Measurements from ENCODE around the gene BRINP3. TPM values are rescaled to one million over a fixed set of nuclear protein-coding genes. Genes with fewer than 3 reads are reported as not detected.

The BRINP3 gene
- total RNA-seq, 1 experiment from 2014 or later = 0.28 TPM

- Mint-ChIP-seq H3K9me3 (no peaks in the 10 kb centered on the region), H3K27ac (no peak overlapping the region), H3K36me3 (no peaks in the 10 kb centered on the region), H3K4me3 (no peak overlapping the region), H3K4me1 (no peaks in the 10 kb centered on the region; the same call in 1 of the 2 replicates), H3K27me3 (ENCODE audit: low read depth) (no peaks in the 10 kb centered on the region)
- DNase-seq (ENCODE audit: low spot score) (no peak), ATAC-seq (no peak)
- ChIA-PET CTCF (no interaction called here), POLR2A (interaction anchor here (0.7 kb wide), 1 partner anchor 277 kb away, joined by 4 read pairs; no protein-coding TSS in a partner anchor)
- TF ChIP-seq FOXJ3 (CRISPR knock-in tag; IDR thresholded peaks at IDR 0.05; ENCODE audit: borderline replicate concordance) (no peak), NR1H2 (CRISPR knock-in tag; IDR thresholded peaks at IDR 0.05) (no peak), EMX1 (CRISPR knock-in tag; IDR thresholded peaks at IDR 0.05) (no peak), ZNF396 (CRISPR knock-in tag; IDR thresholded peaks at IDR 0.05; ENCODE audit: borderline replicate concordance) (no peak), PRDM15 (CRISPR knock-in tag; IDR thresholded peaks at IDR 0.05) (no peak), SMAD4 (CRISPR knock-in tag; IDR thresholded peaks at IDR 0.05) (no peak)
These were observed 48.5 kb downstream of the BRINP3 start for GRCh38 chr1:190429141-190429540.

GRCh38 chr1:190416239-190416638 lies 61.4 kb downstream of the BRINP3 start:
- Mint-ChIP-seq H3K27ac (no peak overlapping the region), H3K36me3 (no peaks in the 10 kb centered on the region), H3K27me3 (ENCODE audit: low read depth) (no peaks in the 10 kb centered on the region; the same call in 1 of the 2 replicates), H3K4me3 (no peak overlapping the region), H3K4me1 (no peaks in the 10 kb centered on the region), H3K9me3 (no peaks in the 10 kb centered on the region)
- POLR2A ChIA-PET = no interaction called here
- no peak for TF ChIP-seq MXD4 (CRISPR knock-in tag; IDR thresholded peaks at IDR 0.05; ENCODE audit: borderline replicate concordance)
- TF ChIP-seq IRF1 (CRISPR knock-in tag; IDR thresholded peaks at IDR 0.05) = no peak
- no peak for TF ChIP-seq TEAD1 (CRISPR knock-in tag; IDR thresholded peaks at IDR 0.05)
- no peak for TF ChIP-seq ATF2 (CRISPR knock-in tag; IDR thresholded peaks at IDR 0.05; ENCODE audit: borderline replicate concordance, low read depth)
- no peak for TF ChIP-seq CREB1 (CRISPR knock-in tag; IDR thresholded peaks at IDR 0.05)
- TF ChIP-seq CBFB (CRISPR knock-in tag; IDR thresholded peaks at IDR 0.05; ENCODE audit: low read depth) = no peak
- no peak for TF ChIP-seq NFE2L1 (CRISPR knock-in tag; IDR thresholded peaks at IDR 0.05)
- no peak for TF ChIP-seq FOXP1 (CRISPR knock-in tag; IDR thresholded peaks at IDR 0.05; ENCODE audit: borderline replicate concordance)
- TF ChIP-seq ZNF138 (CRISPR knock-in tag; conservative IDR thresholded peaks at IDR 0.05) = no peak
- TF ChIP-seq ATF1 (CRISPR knock-in tag; IDR thresholded peaks at IDR 0.05) = no peak
- no peak for TF ChIP-seq NFYB (CRISPR knock-in tag; conservative IDR thresholded peaks at IDR 0.05; ENCODE audit: low read depth)
- ATAC-seq = peak; percentile 85
- no peak for DNase-seq (ENCODE audit: low spot score)
- CTCF ChIA-PET = no interaction called here

- ATAC-seq = no peak
- CTCF ChIA-PET = no interaction called here
- TF ChIP-seq NR3C1 (CRISPR knock-in tag; conservative IDR thresholded peaks at IDR 0.05; ENCODE audit: low read depth) (no peak), ETV6 (CRISPR knock-in tag; IDR thresholded peaks at IDR 0.05) (no peak), FOXP1 (CRISPR knock-in tag; IDR thresholded peaks at IDR 0.05; ENCODE audit: borderline replicate concordance) (no peak), ZNF396 (CRISPR knock-in tag; IDR thresholded peaks at IDR 0.05; ENCODE audit: borderline replicate concordance) (no peak), AFF4 (CRISPR knock-in tag; IDR thresholded peaks at IDR 0.05; ENCODE audit: borderline replicate concordance) (no peak), ZNF671 (CRISPR knock-in tag; IDR thresholded peaks at IDR 0.05) (no peak), NFYB (CRISPR knock-in tag; conservative IDR thresholded peaks at IDR 0.05; ENCODE audit: low read depth) (no peak), ZNF512 (CRISPR knock-in tag; IDR thresholded peaks at IDR 0.05; ENCODE audit: borderline replicate concordance) (no peak)
These were observed 64.5 kb downstream of the BRINP3 start for GRCh38 chr1:190413142-190413541.

More at GRCh38 chr1:190413142-190413541, 64.5 kb downstream of the BRINP3 start:
- H3K9me3 Mint-ChIP-seq = no peaks in the 10 kb centered on the region
- H3K4me1 Mint-ChIP-seq = no peaks in the 10 kb centered on the region
- H3K27me3 Mint-ChIP-seq (ENCODE audit: low read depth) = no peaks in the 10 kb centered on the region
- POLR2A ChIA-PET = no interaction called here
- no peaks in the 10 kb centered on the region for H3K36me3 Mint-ChIP-seq
- no peak overlapping the region for H3K4me3 Mint-ChIP-seq
- no peak overlapping the region for H3K27ac Mint-ChIP-seq
- DNase-seq (ENCODE audit: low spot score) = no peak

Data from WTC11 (cell line).